Caki2 (cell line): ENCODE results near the gene NSUN3. TPM values are rescaled to one million over a fixed set of nuclear protein-coding genes. Genes with fewer than 3 reads are reported as not detected.
"Not testable (repeated sequence)": the region's sequence is repeated elsewhere in the genome, so short reads cannot be mapped to it uniquely, and the experiment has no call there.

Experiments used
- DNase-seq: peaks from one replicate; pipeline ENCODE4 v3.0.0-alpha.2; 2015; ENCODE audit warnings: low read depth
- in situ Hi-C: cut with HindIII; loops from 2 replicates; pipeline ENCODE4 v1.10.0; 2016; ENCODE audit warnings: low sequenced_read_pairs, low pct_unique_long_range_greater_than_20kb, mixed read lengths
- total RNA-seq: library from RNA; depleted of rRNA; stranded (reverse); fragments of >200 nt; shearing (Covaris generic); gene quantifications from 2 replicates; pipeline ENCODE4 v1.2.3, GENCODE V29; 2014; ENCODE audit warnings: low replicate concordance

Gene NSUN3
- total RNA-seq, 1 experiment from 2014 or later, result 10.6 TPM

GRCh38 chr3:94110232-94110631, 47.4 kb downstream of the NSUN3 start:
- in situ Hi-C loops, DNase-seq: not testable (repeated sequence)

DNA sequence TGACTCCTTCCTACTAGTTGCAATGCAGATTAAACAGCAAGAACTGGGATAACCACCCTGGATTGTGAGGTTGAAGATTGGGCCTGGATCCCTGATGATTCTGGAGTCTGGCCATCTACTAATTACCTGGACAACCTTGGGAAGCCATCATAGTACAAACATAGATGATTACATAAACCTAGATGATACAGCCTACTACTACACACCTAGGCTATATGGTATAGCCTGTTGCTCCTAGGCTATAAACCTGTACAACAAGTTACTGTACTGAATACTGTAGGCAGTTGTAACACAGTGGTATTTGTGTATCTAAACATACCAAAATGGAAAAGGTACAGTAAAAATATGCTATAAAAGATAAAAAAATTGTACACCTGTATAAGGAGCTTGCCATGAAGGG, 48.0 kb downstream of the NSUN3 start:
- in situ Hi-C loops, result no loop called here
- DNase-seq, result no peak

DNA sequence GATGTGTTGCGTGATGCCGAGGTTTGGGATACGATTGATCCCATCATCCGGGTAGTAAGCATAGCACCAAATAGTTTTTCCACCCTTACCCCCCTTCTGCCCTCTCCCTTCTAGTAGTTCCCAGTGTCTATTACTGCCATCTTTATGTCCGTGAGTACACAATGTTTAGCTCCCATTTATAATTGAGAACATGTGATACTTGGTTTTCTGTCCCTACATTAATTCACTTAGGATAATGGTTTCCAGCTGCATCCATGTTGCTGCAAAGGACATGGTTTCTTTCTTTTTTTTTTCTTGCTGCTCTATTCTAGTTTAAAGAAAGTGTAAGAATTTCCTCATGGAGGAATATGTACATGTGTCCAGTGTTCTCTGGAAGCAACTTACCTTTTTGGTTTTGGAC, 51.8 kb downstream of the NSUN3 start:
- in situ Hi-C loops, result no loop called here
- DNase-seq, result no peak

- in situ Hi-C loops, result no loop called here
- DNase-seq, result no peak
These were observed 52.6 kb downstream of the NSUN3 start for GRCh38 chr3:94115482-94115881.

GRCh38 chr3:94117729-94118128, 54.9 kb downstream of the NSUN3 start:
- in situ Hi-C loops, result no loop called here
- no peak for DNase-seq

DNA sequence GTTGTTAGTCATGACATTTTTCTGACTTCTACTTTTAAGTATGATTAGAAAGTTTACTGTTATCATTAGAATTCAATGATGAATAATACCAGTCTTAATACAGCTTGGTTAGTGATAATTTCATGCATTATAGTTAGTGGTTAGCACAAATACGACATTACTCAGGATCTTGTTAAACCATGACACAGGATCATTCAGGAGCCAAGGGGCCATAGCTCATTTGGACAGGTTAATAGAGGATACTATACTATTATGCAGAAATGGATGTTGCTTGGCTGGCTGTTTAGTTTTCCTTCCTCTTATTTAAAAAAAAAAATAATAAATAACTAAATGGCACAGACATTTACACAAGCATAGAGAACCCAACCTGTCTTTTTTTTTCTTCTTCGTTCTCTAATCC, 55.5 kb downstream of the NSUN3 start:
- in situ Hi-C loops, result no loop called here

DNA sequence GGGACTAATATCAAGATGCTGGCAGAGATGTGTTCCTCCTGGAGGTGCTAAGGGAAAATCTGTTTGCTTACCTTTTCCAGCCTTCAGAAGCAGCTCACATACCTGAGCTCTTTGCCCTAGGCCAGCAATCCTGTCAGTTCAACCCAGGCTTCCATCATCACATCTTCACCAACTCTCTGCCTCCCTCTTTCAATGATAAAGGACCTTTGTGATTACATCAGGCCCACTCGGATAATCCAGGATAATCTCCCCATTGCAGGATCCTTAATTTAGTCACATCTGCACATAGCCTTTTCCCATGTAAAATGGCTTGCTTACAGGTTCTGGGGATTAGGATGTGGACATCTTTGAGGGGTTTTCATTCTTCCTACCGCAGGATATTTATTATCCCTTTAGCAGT, 58.3 kb downstream of the NSUN3 start:
- in situ Hi-C loops, result no loop called here
- DNase-seq, result no peak

More for the DNA sequence above, 55.5 kb downstream of the NSUN3 start:
- no peak for DNase-seq

DNA sequence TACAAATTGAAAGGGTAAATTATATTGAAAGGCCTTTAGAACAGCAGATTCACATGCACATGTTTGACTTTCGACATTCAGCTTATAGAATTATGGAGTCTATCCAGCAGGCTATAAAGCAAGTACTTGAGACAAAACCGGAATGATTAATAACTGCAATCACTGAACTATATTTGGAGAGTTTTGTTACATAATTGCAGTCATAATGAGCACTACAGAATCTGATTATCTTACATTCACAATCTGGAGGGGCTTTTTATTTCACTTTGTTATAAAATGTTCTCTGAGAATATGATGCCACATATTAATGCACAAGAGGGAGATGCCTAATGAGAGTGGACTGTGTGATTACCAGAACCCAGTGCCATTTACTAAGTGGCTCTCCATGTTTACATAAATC, 64.3 kb downstream of the NSUN3 start:
- DNase-seq, result no peak
- in situ Hi-C loops, result no loop called here

DNA sequence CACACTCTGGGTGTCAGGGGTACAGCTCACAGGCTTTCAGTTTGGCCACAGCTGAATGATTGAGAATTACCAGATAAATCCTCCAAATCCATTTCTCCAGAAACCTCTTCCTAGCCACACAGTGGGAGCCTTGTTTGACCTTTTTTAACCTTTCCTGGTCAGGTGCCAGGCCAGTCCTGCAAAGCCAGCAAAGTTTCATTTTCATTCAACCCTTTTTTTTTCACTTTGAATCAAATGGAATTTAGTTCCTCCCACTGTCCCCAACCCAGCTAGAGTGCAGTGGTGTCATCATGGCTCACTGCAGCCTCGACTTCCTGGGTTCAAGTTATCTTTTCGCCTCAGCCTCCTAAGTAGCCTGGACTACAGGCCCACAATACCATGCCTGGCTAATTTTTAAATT, 67.8 kb downstream of the NSUN3 start:
- DNase-seq, result no peak
- in situ Hi-C loops, result no loop called here

GRCh38 chr3:94132777-94133176, 69.9 kb downstream of the NSUN3 start:
- in situ Hi-C loops, result no loop called here
- no peak for DNase-seq

DNA sequence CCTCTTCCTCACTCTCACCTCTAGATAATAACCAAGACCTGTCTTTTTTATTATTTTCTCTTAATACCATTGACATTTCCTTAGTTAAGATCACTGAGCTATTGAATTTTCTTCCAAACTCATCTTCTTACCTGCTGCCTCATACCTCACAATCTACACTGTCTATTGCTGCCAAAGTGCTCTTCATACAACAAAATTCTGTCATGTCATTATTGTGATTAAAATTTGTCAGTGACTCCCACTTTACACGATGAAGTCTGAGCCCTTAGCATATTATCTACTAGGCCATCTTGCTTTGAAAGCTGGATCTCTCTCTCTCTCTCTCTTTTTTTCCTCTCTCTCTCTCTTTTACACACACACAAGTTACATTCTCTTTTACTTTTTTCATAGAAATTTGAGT, 73.3 kb downstream of the NSUN3 start:
- in situ Hi-C loops, result no loop called here
- DNase-seq, result no peak

DNA sequence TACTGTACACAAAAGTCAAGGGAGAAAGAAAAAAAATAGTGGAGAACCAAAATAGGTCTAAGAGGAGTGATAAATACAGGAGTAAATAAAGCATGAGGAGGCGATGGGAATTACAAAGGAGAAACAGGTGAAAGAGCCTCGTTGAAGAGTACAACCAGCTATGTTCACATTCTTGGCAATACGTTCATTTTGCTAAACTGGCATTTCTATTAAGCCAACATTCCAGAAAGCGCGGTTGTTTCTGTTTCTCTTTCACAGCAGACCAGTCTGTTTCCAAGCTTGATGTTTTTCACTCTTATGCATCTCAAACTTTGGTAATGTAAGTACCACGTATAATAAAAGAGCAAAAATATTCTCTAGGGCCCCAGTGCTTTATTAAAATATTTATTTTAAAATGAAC, 74.5 kb downstream of the NSUN3 start:
- DNase-seq, result no peak
- in situ Hi-C loops, result no loop called here

DNA sequence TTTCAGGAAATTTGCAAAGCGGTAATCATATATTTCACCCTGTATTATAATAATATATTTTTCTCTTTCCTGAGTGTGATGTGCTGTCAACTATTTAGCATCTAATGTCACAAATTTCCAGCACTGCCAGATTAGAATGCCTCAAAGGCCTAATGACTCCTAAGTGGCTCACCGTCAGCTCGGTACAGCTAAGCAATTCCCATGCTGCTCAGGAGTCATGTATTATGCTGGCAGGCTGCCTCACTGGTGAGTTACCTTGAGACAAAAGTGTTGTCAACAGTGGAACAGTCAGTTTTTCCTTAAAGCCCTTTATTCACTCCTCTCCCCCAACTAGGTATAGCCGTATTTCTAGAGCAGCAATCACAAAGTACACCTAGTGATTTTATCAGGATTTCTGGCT, 83.6 kb downstream of the NSUN3 start:
- DNase-seq, result no peak
- in situ Hi-C loops, result no loop called here

DNA sequence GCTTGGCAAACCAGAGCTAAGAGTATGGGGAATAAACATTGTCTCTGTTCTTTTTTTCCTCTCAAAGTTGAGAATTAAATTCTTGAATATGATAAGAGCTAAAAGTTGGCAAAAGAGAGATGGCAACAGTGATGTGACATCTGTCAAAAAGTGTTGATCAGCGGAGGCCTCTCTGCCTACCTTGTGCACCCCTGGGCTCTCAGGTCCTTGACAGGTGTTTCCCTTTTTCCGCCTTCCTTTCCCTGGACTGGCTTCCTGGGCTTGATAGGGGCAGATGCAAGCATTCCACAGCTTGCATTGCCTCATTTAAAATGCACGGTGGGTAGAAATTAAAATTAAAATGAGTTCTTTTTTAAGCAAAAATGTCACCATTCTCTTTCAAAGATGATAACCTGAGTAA, 84.2 kb downstream of the NSUN3 start:
- no peak for DNase-seq
- in situ Hi-C loops, result no loop called here

DNA sequence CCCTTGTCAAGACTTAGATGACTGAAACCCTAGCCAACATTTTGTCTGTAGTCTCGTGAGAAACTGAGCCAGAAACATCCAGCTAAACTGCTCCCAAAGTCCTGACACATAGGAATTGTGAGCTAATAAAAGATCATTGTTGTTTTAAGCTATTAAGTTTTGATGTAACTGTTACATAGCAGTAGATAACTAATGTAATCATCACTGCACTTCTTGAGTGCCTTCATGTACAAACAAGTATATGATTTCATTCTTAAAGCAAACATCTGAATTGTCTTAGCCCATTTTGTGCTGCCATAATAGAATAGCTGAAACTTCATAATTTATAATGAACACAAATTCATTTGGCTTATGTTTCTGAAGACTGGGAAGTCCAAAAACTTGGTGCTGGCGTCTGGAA, 87.3 kb downstream of the NSUN3 start:
- in situ Hi-C loops, result no loop called here
- no peak for DNase-seq

DNA sequence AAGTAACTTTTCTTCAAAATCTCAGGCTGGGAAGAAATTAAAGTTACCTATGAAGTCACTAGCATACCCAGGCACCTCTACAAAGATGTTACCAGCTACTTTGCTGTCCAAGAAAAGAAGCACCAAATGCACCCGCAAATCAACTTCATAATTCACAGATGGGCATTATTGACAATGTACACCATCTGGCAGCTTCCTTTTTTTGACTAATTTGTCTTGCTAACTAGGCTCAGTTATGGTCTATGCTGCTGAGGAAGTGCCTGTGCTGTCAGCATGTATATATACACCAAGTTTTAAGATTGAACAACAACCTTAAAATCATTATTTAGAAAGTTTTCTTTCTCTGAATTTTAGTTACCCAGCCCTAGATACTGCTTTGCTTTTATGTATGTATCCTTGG, 93.8 kb downstream of the NSUN3 start:
- in situ Hi-C loops, result no loop called here
- no peak for DNase-seq

DNA sequence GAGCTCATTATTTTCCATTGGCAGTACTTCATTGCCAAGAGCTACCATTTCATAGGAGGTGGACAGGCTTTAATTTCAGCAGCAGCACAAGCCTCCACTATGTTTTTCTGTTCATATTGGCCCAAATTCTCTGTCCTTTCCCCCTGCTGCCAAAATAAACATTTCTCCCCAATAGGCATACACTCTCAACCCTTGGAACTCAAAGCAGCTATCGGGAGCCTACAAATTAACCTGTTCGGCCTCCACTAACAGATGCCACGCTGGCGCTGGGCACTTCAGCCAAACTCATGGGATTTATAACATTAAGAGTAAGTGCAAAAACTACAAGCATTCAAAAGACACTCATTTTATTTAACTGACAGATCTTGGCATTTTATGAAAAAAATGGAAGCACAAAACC, 95.7 kb downstream of the NSUN3 start:
- no peak for DNase-seq
- in situ Hi-C loops, result no loop called here

- peak; percentile 63 for DNase-seq
- in situ Hi-C loops, result no loop called here
These were observed 96.4 kb downstream of the NSUN3 start for GRCh38 chr3:94159062-94159828.

GRCh38 chr3:94162700-94163099, 99.8 kb downstream of the NSUN3 start:
- DNase-seq, result peak; percentile 77
- in situ Hi-C loops, result no loop called here

DNA sequence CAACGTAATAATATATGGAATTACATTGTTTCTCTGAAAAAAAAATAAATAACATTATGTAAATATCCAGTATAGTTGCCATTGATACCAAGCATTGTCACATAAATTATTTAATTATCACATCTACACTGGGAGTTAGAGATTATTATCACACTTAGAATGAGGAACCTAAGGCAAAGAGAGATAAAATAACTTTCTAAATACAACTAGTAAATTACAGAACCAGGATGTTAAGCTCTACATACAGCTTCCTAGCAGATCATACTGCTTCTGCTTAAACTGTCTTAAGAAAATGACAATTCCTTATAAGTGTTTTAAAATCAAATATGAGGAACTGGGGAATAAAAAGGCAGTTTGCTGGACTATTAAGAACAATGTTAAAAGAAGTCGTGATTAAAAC, 104.5 kb downstream of the NSUN3 start:
- no peak for DNase-seq
- in situ Hi-C loops, result no loop called here
